ENCODE results near the gene HTT. TPM values are rescaled to one million over a fixed set of nuclear protein-coding genes. Genes with fewer than 3 reads are reported as not detected.

The HTT gene
- total RNA-seq, 6 experiments from 2014 or later, result 38.1 to 52.0 (median 47.8) TPM

DNA sequence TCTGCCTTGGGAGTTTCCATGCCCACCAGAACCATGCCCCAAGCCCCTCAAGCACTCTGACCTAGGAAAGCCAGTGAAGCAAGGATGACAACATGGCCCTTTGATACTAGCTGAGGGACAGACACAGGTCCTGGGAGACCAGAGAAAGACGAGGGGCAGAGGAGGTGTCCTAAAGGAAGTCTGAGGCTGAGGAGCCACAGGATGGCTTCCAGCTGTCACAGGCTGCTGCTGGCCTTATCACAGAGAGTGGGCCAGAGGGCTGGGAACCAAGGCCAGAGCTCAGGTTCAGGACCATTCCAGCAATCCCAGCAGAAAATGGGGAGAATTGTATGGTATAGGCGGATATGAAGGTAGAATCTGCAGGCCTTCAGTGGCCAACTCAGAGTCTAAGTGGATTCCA is 142.8 kb downstream of the HTT start:
- H3K27ac Mint-ChIP-seq, result no peak overlapping the region
- TF ChIP-seq, protein P1, sequence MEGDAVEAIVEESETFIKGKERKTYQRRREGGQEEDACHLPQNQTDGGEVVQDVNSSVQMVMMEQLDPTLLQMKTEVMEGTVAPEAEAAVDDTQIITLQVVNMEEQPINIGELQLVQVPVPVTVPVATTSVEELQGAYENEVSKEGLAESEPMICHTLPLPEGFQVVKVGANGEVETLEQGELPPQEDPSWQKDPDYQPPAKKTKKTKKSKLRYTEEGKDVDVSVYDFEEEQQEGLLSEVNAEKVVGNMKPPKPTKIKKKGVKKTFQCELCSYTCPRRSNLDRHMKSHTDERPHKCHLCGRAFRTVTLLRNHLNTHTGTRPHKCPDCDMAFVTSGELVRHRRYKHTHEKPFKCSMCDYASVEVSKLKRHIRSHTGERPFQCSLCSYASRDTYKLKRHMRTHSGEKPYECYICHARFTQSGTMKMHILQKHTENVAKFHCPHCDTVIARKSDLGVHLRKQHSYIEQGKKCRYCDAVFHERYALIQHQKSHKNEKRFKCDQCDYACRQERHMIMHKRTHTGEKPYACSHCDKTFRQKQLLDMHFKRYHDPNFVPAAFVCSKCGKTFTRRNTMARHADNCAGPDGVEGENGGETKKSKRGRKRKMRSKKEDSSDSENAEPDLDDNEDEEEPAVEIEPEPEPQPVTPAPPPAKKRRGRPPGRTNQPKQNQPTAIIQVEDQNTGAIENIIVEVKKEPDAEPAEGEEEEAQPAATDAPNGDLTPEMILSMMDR (IDR thresholded peaks at IDR 0.05), result no peak
- no peaks in the 10 kb centered on the region; the same call in 1 of the 2 replicates for H3K27me3 Mint-ChIP-seq (ENCODE audit: insufficient read depth)
- peaks cover 20% of the 10 kb centered on the region for H3K36me3 Mint-ChIP-seq (ENCODE audit: low read depth)
- no peaks in the 10 kb centered on the region for H3K9me3 Mint-ChIP-seq
- no peak overlapping the region for H3K4me3 Mint-ChIP-seq
- DNase-seq, result no peak
- no peaks in the 10 kb centered on the region for H3K4me1 Mint-ChIP-seq (ENCODE audit: low read depth)

DNA sequence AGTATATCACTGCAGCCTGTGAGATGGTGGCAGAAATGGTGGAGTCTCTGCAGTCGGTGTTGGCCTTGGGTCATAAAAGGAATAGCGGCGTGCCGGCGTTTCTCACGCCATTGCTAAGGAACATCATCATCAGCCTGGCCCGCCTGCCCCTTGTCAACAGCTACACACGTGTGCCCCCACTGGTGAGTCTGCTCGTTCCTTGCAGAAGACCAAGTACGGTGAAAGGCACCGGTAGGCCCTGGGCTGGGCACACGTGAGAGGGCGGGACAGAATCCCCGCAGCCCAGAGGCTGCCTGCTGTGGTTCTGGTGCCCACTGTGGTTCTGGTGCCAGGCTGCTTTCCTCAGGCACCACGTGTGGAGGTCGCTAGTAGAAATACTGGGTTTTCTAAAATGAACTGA is 143.3 kb downstream of the HTT start:
- H3K9me3 Mint-ChIP-seq, result no peaks in the 10 kb centered on the region
- H3K4me1 Mint-ChIP-seq (ENCODE audit: low read depth), result no peaks in the 10 kb centered on the region
- H3K36me3 Mint-ChIP-seq (ENCODE audit: low read depth), result peaks cover 25% of the 10 kb centered on the region
- H3K27me3 Mint-ChIP-seq (ENCODE audit: insufficient read depth), result no peaks in the 10 kb centered on the region; the same call in 1 of the 2 replicates
- H3K27ac Mint-ChIP-seq, result no peak overlapping the region
- no peak overlapping the region for H3K4me3 Mint-ChIP-seq
- no peak for DNase-seq
- TF ChIP-seq, protein P1 (IDR thresholded peaks at IDR 0.05), result no peak

DNA sequence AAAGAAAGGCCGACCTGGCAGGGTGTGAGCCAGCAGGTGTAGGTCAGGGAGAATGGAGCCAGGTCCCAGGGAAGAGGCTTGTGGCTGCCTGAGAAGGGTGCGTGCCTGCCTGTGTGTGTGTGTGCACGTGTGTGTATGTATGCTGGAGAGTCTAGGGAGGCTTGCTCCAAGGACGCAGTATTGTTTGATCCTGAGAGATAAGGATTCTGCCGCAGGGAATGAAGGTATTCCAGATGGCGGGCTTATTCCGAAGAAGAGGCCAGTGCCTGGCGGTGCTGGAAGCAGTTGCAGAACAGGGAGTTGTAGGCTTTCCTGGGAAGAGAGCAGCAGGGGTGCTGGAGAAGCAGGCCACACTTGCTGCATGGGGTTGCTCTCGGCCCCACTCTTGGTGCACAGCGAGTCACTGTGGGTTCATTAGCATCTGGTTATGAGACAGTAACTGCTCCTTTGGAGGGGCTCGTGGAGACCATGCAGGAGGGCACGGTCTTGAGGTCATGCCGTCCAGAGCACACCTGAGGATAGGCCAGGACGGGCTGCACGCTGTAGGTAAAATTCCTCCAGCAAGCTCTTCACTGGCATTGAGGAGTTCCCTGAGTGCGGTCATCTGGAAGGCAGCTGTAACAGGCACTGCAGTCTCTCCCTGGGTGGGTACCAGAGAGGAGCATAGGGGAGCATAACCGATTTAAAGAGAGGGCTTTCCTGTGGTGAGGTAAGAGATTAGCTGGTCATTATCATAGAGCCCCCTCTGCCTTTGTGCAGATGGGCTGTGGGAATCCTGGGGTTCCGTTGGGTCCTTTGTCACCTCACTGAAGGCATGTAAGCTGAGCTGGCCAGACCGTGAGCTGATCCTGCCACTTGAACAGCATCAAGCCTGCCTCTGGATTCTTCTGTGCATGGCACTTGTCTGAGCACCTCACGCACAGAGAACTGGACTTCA is 144.6 kb downstream of the HTT start:
- Mint-ChIP-seq H3K27ac (no peak overlapping the region; the same call in 1 of the 2 replicates), H3K36me3 (ENCODE audit: low read depth) (peaks cover 26% of the 10 kb centered on the region), H3K4me3 (no peak overlapping the region), H3K4me1 (ENCODE audit: low read depth) (no peaks in the 10 kb centered on the region), H3K27me3 (ENCODE audit: insufficient read depth) (no peaks in the 10 kb centered on the region; the same call in 1 of the 2 replicates), H3K9me3 (no peaks in the 10 kb centered on the region)
- no peak for DNase-seq
- TF ChIP-seq, protein P1 (IDR thresholded peaks at IDR 0.05), result no peak

DNA sequence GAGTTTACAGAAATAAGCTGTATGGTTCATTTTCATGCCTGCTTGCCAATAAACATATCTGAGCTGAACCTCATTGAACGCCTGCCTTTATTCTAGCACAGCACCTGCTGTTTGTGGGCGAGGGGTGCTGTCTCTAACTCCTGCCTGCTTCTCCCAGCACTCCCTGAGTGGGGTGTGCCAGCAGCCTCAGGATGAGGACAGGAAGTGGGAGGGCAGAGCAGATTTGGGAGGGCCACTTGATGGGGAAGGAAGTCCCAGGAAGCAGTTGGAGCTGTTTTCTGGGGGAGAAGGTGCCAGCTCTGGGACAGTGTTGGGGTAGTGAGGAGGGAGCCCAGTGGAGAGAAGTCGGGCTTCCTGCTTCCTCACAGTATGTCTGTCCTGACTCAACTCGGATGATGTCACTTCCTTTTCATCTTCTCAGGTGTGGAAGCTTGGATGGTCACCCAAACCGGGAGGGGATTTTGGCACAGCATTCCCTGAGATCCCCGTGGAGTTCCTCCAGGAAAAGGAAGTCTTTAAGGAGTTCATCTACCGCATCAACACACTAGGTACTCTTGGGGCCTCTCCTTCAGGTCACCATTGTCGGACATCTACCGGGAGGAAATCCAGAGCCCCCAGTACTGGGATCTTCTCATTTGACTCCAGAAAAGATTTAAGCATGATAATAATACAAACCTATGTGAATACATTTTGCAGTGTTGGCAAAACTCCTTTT is 145.4 kb downstream of the HTT start:
- no peaks in the 10 kb centered on the region for H3K4me1 Mint-ChIP-seq (ENCODE audit: low read depth)
- peaks cover 23% of the 10 kb centered on the region for H3K36me3 Mint-ChIP-seq (ENCODE audit: low read depth)
- H3K4me3 Mint-ChIP-seq, result no peak overlapping the region
- no peak for DNase-seq
- TF ChIP-seq, protein P1 (IDR thresholded peaks at IDR 0.05), result no peak
- H3K27ac Mint-ChIP-seq, result peak overlapping the region; percentile 48; the same call in 1 of the 2 replicates
- H3K27me3 Mint-ChIP-seq (ENCODE audit: insufficient read depth), result peaks cover 1% of the 10 kb centered on the region
- H3K9me3 Mint-ChIP-seq, result no peaks in the 10 kb centered on the region

DNA sequence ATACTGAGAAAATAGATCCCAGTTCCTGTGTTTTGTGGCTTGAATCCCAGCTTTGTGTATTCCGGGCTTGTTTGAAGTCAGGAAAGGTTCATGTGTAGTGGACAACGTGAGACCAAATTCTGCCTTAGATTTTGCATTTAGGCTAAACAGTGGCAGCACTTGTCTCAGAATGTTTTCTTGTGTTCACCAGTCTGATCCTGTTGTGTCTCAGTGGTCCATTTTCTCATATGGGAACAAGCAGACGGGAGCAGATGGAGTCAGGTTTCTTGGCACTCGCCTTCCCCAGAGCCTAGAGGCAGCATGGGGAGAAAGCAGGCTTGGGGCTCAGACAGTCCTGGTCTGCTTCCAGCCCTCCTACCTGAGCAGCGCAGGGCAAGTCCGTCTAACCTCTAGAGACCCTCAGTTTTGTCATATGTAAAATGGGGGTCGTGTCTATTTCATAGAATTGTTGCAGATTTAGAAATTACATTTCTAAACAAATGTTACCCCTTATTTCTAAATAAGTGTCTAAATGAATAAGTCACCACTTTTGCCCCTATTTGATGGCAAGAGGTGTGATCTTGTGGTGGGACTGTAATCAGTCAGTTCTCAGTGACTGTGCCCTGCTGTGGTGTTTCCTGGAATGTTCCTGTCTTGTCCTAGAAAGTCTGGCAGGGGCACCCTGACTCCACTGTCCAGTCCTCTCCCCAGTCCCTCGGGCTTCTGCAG is 146.1 kb downstream of the HTT start:
- H3K36me3 Mint-ChIP-seq (ENCODE audit: low read depth), result peaks cover 22% of the 10 kb centered on the region
- no peak overlapping the region for H3K27ac Mint-ChIP-seq
- no peak overlapping the region for H3K4me3 Mint-ChIP-seq
- H3K27me3 Mint-ChIP-seq (ENCODE audit: insufficient read depth), result peaks cover 1% of the 10 kb centered on the region
- DNase-seq, result no peak
- TF ChIP-seq, protein P1 (IDR thresholded peaks at IDR 0.05), result no peak
- H3K9me3 Mint-ChIP-seq, result no peaks in the 10 kb centered on the region
- no peaks in the 10 kb centered on the region for H3K4me1 Mint-ChIP-seq (ENCODE audit: low read depth)
